Measurements from ENCODE around the gene TIAM2.
A peak's percentile ranks its signal among the peaks of the same experiment; 100 is the strongest.
"Not testable (repeated sequence)": the region's sequence is repeated elsewhere in the genome, so short reads cannot be mapped to it uniquely, and the experiment has no call there.

TIAM2 gene

GRCh38 chr6:154995254-154996015 is at the start of gene TIAM2:
TIAM2 (plus strand) TSS chr6:154995315; CDS start chr6:155129224, 133,909 bp downstream.
- DNase-seq, result peak; percentile 3

- no peak for DNase-seq
Measured at GRCh38 chr6:154950979-154951344, 44.2 kb upstream of the TIAM2 start.

- no peak for DNase-seq
Measured at GRCh38 chr6:154951345-154952200, 43.5 kb upstream of the TIAM2 start.

- no peak for DNase-seq
Measured at GRCh38 chr6:154953644-154954043, 41.5 kb upstream of the TIAM2 start.

GRCh38 chr6:154954347-154954746 is 40.8 kb upstream of the TIAM2 start:
- DNase-seq, result no peak

GRCh38 chr6:154956771-154957522 is 38.2 kb upstream of the TIAM2 start:
- no peak for DNase-seq

GRCh38 chr6:154958469-154958868 is 36.6 kb upstream of the TIAM2 start:
- DNase-seq, result no peak

- no peak for DNase-seq
Measured at GRCh38 chr6:154960299-154960843, 34.7 kb upstream of the TIAM2 start.

- no peak for DNase-seq
Measured at GRCh38 chr6:154960854-154961530, 34.1 kb upstream of the TIAM2 start.

- DNase-seq, result no peak
Measured at GRCh38 chr6:154962753-154963152, 32.4 kb upstream of the TIAM2 start.

- not testable (repeated sequence) for DNase-seq
Measured at GRCh38 chr6:154966065-154966770, 28.9 kb upstream of the TIAM2 start.

GRCh38 chr6:154969796-154970195 is 25.3 kb upstream of the TIAM2 start:
- no peak for DNase-seq

- DNase-seq, result no peak
Measured at GRCh38 chr6:154974485-154975149, 20.5 kb upstream of the TIAM2 start.

- DNase-seq, result no peak
Measured at GRCh38 chr6:154977588-154977987, 17.5 kb upstream of the TIAM2 start.

- DNase-seq, result no peak
Measured at GRCh38 chr6:154980273-154981078, 14.6 kb upstream of the TIAM2 start.

GRCh38 chr6:154981079-154981870 is 13.8 kb upstream of the TIAM2 start:
- no peak for DNase-seq

- DNase-seq, result no peak
Measured at GRCh38 chr6:154984146-154984545, 11.0 kb upstream of the TIAM2 start.

- DNase-seq, result no peak
Measured at GRCh38 chr6:154986787-154987235, 8.3 kb upstream of the TIAM2 start.

GRCh38 chr6:154989448-154989847 is 5.7 kb upstream of the TIAM2 start:
- no peak for DNase-seq
